NCI-H146 (cell line): Measurements from ENCODE around the gene GLCE.

Source experiments
- DNase-seq: peaks from one replicate; lab custom pipeline; 2025; lab: John Stamatoyannopoulos, UW

GLCE gene

GRCh38 chr15:69320977-69321554 is 160.6 kb downstream of the GLCE start:
- no peak for DNase-seq
